ENCODE measurements around the gene GRAP2.

GRCh38 chr22:40001106-40001505 lies 100.2 kb downstream of the GRAP2 start:
- TF ChIP-seq CTCF (conservative IDR thresholded peaks at IDR 0.05; ENCODE audit: low read depth, low read length) (no peak), POLR2A (IDR thresholded peaks at IDR 0.05; ENCODE audit: low read depth, low read length) (no peak), RAD21 (IDR thresholded peaks at IDR 0.05; ENCODE audit: low read length) (no peak), MXI1 (IDR thresholded peaks at IDR 0.05; ENCODE audit: borderline replicate concordance, low read depth, low read length) (no peak)
